GM18520 (cell line): ENCODE data around the gene EPN2.

Source experiments
- ATAC-seq: cut with Tn5 transposase; IDR thresholded peaks from one replicate; pipeline ENCODE4 v1.9.1; 2021; ENCODE audit not compliant: unreplicated experiment

The EPN2 gene

GRCh38 chr17:19377602-19378415 is 140.6 kb downstream of the EPN2 start:
- peak; percentile 94 for ATAC-seq

GRCh38 chr17:19378416-19379360 is 141.5 kb downstream of the EPN2 start, which contains the start of gene MAPK7:
Gene MAPK7 (plus strand): TSS chr17:19378498. CDS start chr17:19378901, 403 bp downstream.
- no peak for ATAC-seq

DNA sequence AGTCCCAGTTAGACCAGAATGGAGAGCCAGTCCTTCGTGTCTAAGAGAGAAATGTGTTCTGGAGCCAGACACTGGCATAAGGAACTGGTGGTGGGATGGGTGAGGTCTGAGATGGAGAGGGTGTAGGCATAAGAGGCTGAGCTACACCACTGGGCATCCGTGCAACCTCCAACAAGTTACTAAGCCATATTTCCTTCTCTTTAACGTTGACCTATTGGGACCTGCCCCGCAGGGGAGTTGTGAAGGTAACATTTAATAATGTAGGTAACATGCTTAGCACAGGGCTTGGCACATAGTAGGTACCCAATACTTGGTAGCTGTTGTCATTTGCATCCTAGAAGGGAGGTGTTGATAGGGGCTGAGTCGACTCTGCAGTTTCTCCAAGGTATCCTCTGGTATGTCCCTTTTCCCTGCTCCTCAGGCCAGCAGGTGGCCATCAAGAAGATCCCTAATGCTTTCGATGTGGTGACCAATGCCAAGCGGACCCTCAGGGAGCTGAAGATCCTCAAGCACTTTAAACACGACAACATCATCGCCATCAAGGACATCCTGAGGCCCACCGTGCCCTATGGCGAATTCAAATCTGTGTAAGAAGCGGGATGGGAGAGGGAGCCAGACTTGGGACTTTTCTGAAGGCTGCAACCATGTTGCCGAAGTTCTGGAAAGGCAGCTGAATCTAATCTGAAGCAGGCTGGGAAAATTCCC is 142.3 kb downstream of the EPN2 start:
- no peak for ATAC-seq

DNA sequence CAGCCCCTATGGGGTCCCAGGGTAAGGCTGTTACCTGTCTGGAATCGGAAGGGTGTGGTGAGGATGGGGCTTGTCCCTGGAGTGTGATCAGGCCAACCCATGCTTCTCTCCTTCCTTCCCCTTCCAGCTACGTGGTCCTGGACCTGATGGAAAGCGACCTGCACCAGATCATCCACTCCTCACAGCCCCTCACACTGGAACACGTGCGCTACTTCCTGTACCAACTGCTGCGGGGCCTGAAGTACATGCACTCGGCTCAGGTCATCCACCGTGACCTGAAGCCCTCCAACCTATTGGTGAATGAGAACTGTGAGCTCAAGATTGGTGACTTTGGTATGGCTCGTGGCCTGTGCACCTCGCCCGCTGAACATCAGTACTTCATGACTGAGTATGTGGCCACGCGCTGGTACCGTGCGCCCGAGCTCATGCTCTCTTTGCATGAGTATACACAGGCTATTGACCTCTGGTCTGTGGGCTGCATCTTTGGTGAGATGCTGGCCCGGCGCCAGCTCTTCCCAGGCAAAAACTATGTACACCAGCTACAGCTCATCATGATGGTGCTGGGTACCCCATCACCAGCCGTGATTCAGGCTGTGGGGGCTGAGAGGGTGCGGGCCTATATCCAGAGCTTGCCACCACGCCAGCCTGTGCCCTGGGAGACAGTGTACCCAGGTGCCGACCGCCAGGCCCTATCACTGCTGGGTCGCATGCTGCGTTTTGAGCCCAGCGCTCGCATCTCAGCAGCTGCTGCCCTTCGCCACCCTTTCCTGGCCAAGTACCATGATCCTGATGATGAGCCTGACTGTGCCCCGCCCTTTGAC is 143.5 kb downstream of the EPN2 start:
- no peak for ATAC-seq

DNA sequence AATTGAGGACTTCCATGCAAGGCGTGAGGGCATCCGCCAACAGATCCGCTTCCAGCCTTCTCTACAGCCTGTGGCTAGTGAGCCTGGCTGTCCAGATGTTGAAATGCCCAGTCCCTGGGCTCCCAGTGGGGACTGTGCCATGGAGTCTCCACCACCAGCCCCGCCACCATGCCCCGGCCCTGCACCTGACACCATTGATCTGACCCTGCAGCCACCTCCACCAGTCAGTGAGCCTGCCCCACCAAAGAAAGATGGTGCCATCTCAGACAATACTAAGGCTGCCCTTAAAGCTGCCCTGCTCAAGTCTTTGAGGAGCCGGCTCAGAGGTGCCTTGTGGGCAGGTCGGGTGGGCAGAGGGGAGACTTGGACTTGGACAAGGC is 144.2 kb downstream of the EPN2 start:
- no peak for ATAC-seq

- ATAC-seq = no peak
Observed at GRCh38 chr17:19381741-19382444, 144.7 kb downstream of the EPN2 start.

DNA sequence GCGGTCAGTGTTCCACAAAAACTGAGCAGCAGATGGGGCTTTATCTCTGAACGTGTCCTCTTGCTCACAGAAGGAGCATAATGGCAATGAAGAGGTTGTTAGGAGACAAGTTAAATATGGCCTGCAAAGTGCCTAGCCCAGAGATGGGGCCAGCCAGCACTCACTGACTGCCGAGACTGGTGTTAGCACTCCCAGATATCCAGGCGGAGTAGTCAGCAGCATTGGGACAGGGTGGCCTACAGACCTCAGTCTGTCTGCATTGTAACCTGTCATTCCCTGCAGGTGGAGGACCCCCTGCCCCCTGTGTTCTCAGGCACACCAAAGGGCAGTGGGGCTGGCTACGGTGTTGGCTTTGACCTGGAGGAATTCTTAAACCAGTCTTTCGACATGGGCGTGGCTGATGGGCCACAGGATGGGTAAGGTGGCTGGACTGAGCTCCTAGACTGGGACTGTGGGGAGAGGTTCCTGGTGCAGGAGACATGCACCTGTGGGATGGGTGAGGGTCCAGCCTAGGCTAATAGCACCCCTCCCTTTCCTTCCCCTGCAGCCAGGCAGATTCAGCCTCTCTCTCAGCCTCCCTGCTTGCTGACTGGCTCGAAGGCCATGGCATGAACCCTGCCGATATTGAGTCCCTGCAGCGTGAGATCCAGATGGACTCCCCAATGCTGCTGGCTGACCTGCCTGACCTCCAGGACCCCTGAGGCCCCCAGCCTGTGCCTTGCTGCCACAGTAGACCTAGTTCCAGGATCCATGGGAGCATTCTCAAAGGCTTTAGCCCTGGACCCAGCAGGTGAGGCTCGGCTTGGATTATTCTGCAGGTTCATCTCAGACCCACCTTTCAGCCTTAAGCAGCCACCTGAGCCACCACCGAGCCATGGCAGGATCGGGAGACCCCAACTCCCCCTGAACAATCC is 145.6 kb downstream of the EPN2 start:
- no peak for ATAC-seq

DNA sequence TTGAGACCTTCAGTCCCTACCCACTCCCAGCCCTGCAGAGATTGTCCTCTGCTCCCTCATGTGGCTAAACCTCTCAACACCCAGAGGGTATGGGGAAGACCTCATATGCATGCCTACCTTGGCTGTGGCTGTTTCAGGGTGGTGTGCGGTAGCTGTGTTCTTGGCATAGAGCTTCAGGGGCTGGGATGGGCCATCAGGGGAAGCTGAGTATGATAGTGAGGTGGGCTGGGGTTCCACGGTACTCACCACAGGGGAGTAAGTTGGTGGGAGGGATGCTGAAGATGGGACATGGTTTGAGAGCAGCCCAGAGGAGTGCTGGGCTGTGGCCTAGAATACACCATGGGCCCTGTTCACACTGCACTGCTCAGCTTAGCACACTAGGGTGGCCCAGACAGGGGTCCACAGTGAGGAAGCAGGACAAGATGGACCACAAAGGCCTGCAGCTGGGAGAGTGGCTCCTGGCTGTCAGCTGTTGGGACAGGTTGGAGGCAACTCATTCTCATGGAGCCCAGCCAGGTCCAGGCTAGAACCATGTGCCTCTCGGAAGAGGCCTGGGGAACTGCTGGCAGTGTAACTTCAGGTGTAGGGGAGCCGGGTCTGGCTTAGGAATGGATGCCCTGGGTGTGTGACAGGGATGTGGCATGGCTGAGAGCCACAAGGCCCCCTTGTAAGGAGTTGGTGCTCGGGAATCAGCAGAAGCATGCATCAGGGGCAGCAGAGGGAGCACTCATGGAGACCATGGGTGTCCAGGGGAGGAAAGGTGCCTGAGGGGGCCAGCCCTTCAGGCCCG is 146.7 kb downstream of the EPN2 start:
- no peak for ATAC-seq

GRCh38 chr17:19384723-19385391 is 147.7 kb downstream of the EPN2 start:
- no peak for ATAC-seq

- no peak for ATAC-seq
Observed at GRCh38 chr17:19385521-19385983, 148.4 kb downstream of the EPN2 start.
